ENCODE measurements around the gene SLC35E3.

The SLC35E3 gene

GRCh38 chr12:68771223-68771925, 25.4 kb downstream of the SLC35E3 start:
- no peak for DNase-seq (ENCODE audit: low spot score)

GRCh38 chr12:68772714-68773113, 26.7 kb downstream of the SLC35E3 start:
- no peak for DNase-seq (ENCODE audit: low spot score)

- DNase-seq (ENCODE audit: low spot score) = no peak
These were observed 27.6 kb downstream of the SLC35E3 start for GRCh38 chr12:68773582-68773981.

GRCh38 chr12:68775121-68775630, 29.2 kb downstream of the SLC35E3 start:
- no peak for DNase-seq (ENCODE audit: low spot score)

GRCh38 chr12:68776976-68777610, 31.1 kb downstream of the SLC35E3 start:
- DNase-seq (ENCODE audit: low spot score) = no peak

GRCh38 chr12:68779280-68779679, 33.3 kb downstream of the SLC35E3 start:
- DNase-seq (ENCODE audit: low spot score) = no peak

GRCh38 chr12:68780731-68781130, 34.8 kb downstream of the SLC35E3 start:
- peak; percentile 88 for DNase-seq (ENCODE audit: low spot score)

GRCh38 chr12:68781728-68782127, 35.8 kb downstream of the SLC35E3 start:
- DNase-seq (ENCODE audit: low spot score) = no peak

GRCh38 chr12:68784015-68784414, 38.0 kb downstream of the SLC35E3 start:
- DNase-seq (ENCODE audit: low spot score) = no peak

- DNase-seq (ENCODE audit: low spot score) = peak; percentile 30
These were observed 39.4 kb downstream of the SLC35E3 start for GRCh38 chr12:68785358-68785757.

GRCh38 chr12:68785823-68786222, 39.8 kb downstream of the SLC35E3 start:
- DNase-seq (ENCODE audit: low spot score) = no peak

GRCh38 chr12:68786929-68787328, 41.0 kb downstream of the SLC35E3 start:
- peak; percentile 30 for DNase-seq (ENCODE audit: low spot score)

GRCh38 chr12:68788554-68789143, 42.7 kb downstream of the SLC35E3 start:
- DNase-seq (ENCODE audit: low spot score) = no peak

- DNase-seq (ENCODE audit: low spot score) = no peak
These were observed 43.3 kb downstream of the SLC35E3 start for GRCh38 chr12:68789144-68789878.

- no peak for DNase-seq (ENCODE audit: low spot score)
These were observed 44.3 kb downstream of the SLC35E3 start for GRCh38 chr12:68790081-68790951.

GRCh38 chr12:68790952-68791234, 44.9 kb downstream of the SLC35E3 start:
- no peak for DNase-seq (ENCODE audit: low spot score)

- no peak for DNase-seq (ENCODE audit: low spot score)
These were observed 46.0 kb downstream of the SLC35E3 start for GRCh38 chr12:68791897-68792481.

- peak; percentile 50 for DNase-seq (ENCODE audit: low spot score)
These were observed 47.0 kb downstream of the SLC35E3 start for GRCh38 chr12:68792952-68793351.

GRCh38 chr12:68793436-68793835, 47.5 kb downstream of the SLC35E3 start:
- no peak for DNase-seq (ENCODE audit: low spot score)

GRCh38 chr12:68793975-68794652, 48.1 kb downstream of the SLC35E3 start:
- no peak for DNase-seq (ENCODE audit: low spot score)

Data from COLO829 (cell line).